Sigmoid colon (tissue), 7 donors: ENCODE results near the gene KCNJ6. TPM values are rescaled to one million over a fixed set of nuclear protein-coding genes. Genes with fewer than 3 reads are reported as not detected.
A peak's percentile ranks its signal among the peaks of the same experiment; 100 is the strongest.

ENCODE experiments used
- DNase-seq: peaks from one replicate; pipeline ENCODE4 v3.0.0-alpha.2; 2019
- H3K27ac ChIP-seq, 4 donors: fragments of 200-600 bp; sonication (generic); one replicate each; pipeline ENCODE4 v1.5.1; 2016 to 2019; ENCODE audit warnings: mild to moderate bottlenecking in 1 of 4
- H3K27me3 ChIP-seq, 3 donors: fragments of 200-600 bp; sonication (generic); one replicate each; pipeline ENCODE4 v1.5.1; 2019; ENCODE audit warnings: mild to moderate bottlenecking in 1 of 3
- H3K36me3 ChIP-seq, 4 donors: fragments of 200-600 bp; sonication (generic); one replicate each; pipeline ENCODE4 v1.5.1; 2016 to 2019
- H3K4me1 ChIP-seq, 4 donors: fragments of 200-600 bp; sonication (generic); one replicate each; pipeline ENCODE4 v1.5.1; 2017 to 2019
- H3K4me3 ChIP-seq, 4 donors: fragments of 200-600 bp; sonication (generic); one replicate each; pipeline ENCODE4 v1.5.1; 2017 to 2019; ENCODE audit warnings: mild to moderate bottlenecking in 2 of 4, moderate library complexity in 1 of 4
- H3K9me3 ChIP-seq, 4 donors: fragments of 200-600 bp in 3 of 4; sonication (generic) in 3 of 4; one replicate each; pipeline versions ENCODE4 v1.5.1 to v1.6.1; 2013 to 2019
- CTCF ChIP-seq, 4 experiments: fragments of 450-650 bp in 3 of 4; fragments of 200-600 bp in 1 of 4; IDR thresholded peaks; one replicate each; pipeline ENCODE4 v1.5.1; 2016 to 2019; ENCODE audit warnings: antibody characterized with exemption in 4 of 4, mild to moderate bottlenecking in 3 of 4, moderate library complexity in 2 of 4
- EP300 ChIP-seq, 4 donors: sonication (generic); formaldehyde crosslinking; IDR thresholded peaks; one replicate each; pipeline ENCODE4 v1.6.1; 2017; ENCODE audit warnings: antibody characterized with exemption in 4 of 4
- POLR2A ChIP-seq, 2 donors: fragments of 450-650 bp; IDR thresholded peaks; one replicate each; pipeline ENCODE4 v1.6.1; 2016; ENCODE audit warnings: antibody characterized with exemption in 2 of 2, mild to moderate bottlenecking in 2 of 2, moderate library complexity in 2 of 2
- POLR2AphosphoS5 ChIP-seq, 4 donors: sonication (generic); formaldehyde crosslinking; IDR thresholded peaks; one replicate each; pipeline ENCODE4 v1.6.1; 2017; ENCODE audit warnings: antibody characterized with exemption in 4 of 4
- WGBS, 2 donors: extraction: QIAGEN DNeasy Blood & Tissue Kit; methylation state at CpG; one replicate each; pipeline ENCODE4 v1.1.7; 2013; 5-methylcytosine and 5-hydroxymethylcytosine counted together
- intact Hi-C: fragments of 100-400 bp; cut with DNase I; formaldehyde crosslinking; loops from one replicate; pipeline ENCODE4 v1.15.1; 2023
- polyA plus RNA-seq, 3 donors: library from polyadenylated mRNA; stranded (reverse); fragments of 200-250 nt; gene quantifications; one replicate each; pipeline ENCODE4 v1.2.3, GENCODE V29; 2013
- total RNA-seq, 4 donors: library from RNA; depleted of rRNA; stranded (reverse); fragments of >200 nt; gene quantifications; one replicate each; pipeline ENCODE4 v1.1.0, GENCODE V29; 2016
- donor health status: healthy with polysubstance abuse.
- donor health status: Bipolar disorder and iron deficiency.
- donor health status: healthy.

KCNJ6 gene
- total and polyA plus RNA-seq, 7 donors: under 0.01 to 0.04 (median under 0.01) TPM; not detected in 2

- Histone ChIP-seq H3K9me3 (no peaks in the 10 kb centered on the region), H3K4me3 (no peak overlapping the region), H3K27ac (no peak overlapping the region), H3K4me1 (peaks cover 0 to 18% (median 11%) of the 10 kb centered on the region in 4 donors), H3K36me3 (no peaks in the 10 kb centered on the region), H3K27me3 (no peaks in the 10 kb centered on the region)
- TF ChIP-seq CTCF (IDR thresholded peaks at IDR 0.05) (no peak), EP300 (IDR thresholded peaks at IDR 0.05) (no peak), POLR2AphosphoS5 (IDR thresholded peaks at IDR 0.05) (no peak), POLR2A (IDR thresholded peaks at IDR 0.05) (no peak)
- WGBS, 2 donors: 71 to 83% methylated on average over 5 of the region's 5 CpGs
- intact Hi-C loops: loop anchor here (10.0 kb wide), 1 partner anchor 1616 kb away; the partner anchor contains the start of gene PSMG1
- peak; percentile 27 for DNase-seq
Observed at GRCh38 chr21:37568916-37569315, 347.3 kb downstream of the KCNJ6 start.

DNA sequence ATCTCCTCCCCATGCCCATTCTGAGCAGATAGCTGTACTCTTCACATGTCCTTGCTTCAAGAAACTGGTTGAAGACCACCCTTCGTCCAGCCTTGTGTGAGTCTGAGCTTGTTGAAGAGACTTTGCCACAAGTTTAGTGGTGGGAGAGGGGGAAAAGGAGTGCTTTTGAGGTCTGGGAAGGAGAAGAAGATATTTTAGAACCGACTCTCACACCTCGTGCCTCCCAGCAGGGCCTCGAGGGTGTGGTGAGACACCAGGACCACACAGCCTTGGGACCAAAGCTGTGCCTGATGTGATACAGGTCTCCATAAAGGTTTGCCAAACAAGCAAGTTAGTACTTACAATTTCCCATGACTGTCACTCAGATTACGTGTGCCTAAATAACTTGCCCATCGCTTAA is 347.8 kb downstream of the KCNJ6 start:
- H3K27ac ChIP-seq: no peak overlapping the region
- TF ChIP-seq CTCF (IDR thresholded peaks at IDR 0.05) (no peak), POLR2AphosphoS5 (IDR thresholded peaks at IDR 0.05) (no peak), EP300 (IDR thresholded peaks at IDR 0.05) (no peak), POLR2A (IDR thresholded peaks at IDR 0.05) (no peak)
- H3K9me3 ChIP-seq: no peaks in the 10 kb centered on the region
- peak; percentile 19 for DNase-seq
- H3K27me3 ChIP-seq: no peaks in the 10 kb centered on the region
- intact Hi-C loops: loop anchor here (10.0 kb wide), 1 partner anchor 1616 kb away; the partner anchor contains the start of gene PSMG1
- no peaks in the 10 kb centered on the region for H3K36me3 ChIP-seq
- H3K4me1 ChIP-seq: peaks cover 0 to 20% (median 11%) of the 10 kb centered on the region in 4 donors
- WGBS, 2 donors: 80 to 84% methylated on average over 6 of the region's 6 CpGs
- H3K4me3 ChIP-seq: no peak overlapping the region

GRCh38 chr21:37566790-37567615 is 349.3 kb downstream of the KCNJ6 start:
- WGBS, 2 donors: 70 to 88% methylated on average over 14 of the region's 14 CpGs
- H3K27ac ChIP-seq: no peak overlapping the region
- intact Hi-C loops: loop anchor here (10.0 kb wide), 1 partner anchor 1618 kb away; the partner anchor contains the start of gene PSMG1
- H3K27me3 ChIP-seq: no peaks in the 10 kb centered on the region
- DNase-seq: no peak
- TF ChIP-seq POLR2A (IDR thresholded peaks at IDR 0.05): no peak
- TF ChIP-seq CTCF (IDR thresholded peaks at IDR 0.05): no peak
- no peak for TF ChIP-seq EP300 (IDR thresholded peaks at IDR 0.05)
- TF ChIP-seq POLR2AphosphoS5 (IDR thresholded peaks at IDR 0.05): no peak
- H3K4me1 ChIP-seq: peaks cover 0 to 26% (median 17%) of the 10 kb centered on the region in 4 donors
- no peaks in the 10 kb centered on the region for H3K9me3 ChIP-seq
- no peak overlapping the region for H3K4me3 ChIP-seq
- no peaks in the 10 kb centered on the region for H3K36me3 ChIP-seq

GRCh38 chr21:37565530-37566223 is 350.6 kb downstream of the KCNJ6 start:
- intact Hi-C loops: loop anchor here (10.0 kb wide), 1 partner anchor 1619 kb away; the partner anchor contains the start of gene PSMG1
- Histone ChIP-seq H3K27ac (no peak overlapping the region), H3K4me1 (peaks cover 0 to 26% (median 17%) of the 10 kb centered on the region in 4 donors), H3K4me3 (no peak overlapping the region), H3K36me3 (no peaks in the 10 kb centered on the region), H3K9me3 (no peaks in the 10 kb centered on the region), H3K27me3 (no peaks in the 10 kb centered on the region)
- no peak for TF ChIP-seq CTCF (IDR thresholded peaks at IDR 0.05)
- TF ChIP-seq POLR2A (IDR thresholded peaks at IDR 0.05): no peak
- no peak for TF ChIP-seq EP300 (IDR thresholded peaks at IDR 0.05)
- no peak for TF ChIP-seq POLR2AphosphoS5 (IDR thresholded peaks at IDR 0.05)
- 67 to 75% methylated on average over 14 of the region's 14 CpGs for WGBS, 2 donors
- no peak for DNase-seq
